ENCODE results near the gene MGMT. TPM values are rescaled to one million over a fixed set of nuclear protein-coding genes. Genes with fewer than 3 reads are reported as not detected.

Gene MGMT
- total RNA-seq, 1 experiment from 2014 or later = 11.5 TPM

GRCh38 chr10:129426606-129427005, 40.4 kb upstream of the MGMT start:
- H3K4me2 ChIP-seq (ENCODE audit: low read length) = no peak overlapping the region
- no peak overlapping the region for H3K9ac ChIP-seq (ENCODE audit: low read length)
- no peaks in the 10 kb centered on the region for H3K4me1 ChIP-seq (ENCODE audit: control insufficient read depth in 1 of 2, insufficient read depth in 2 of 2, low read length in 2 of 2)
- H2AFZ ChIP-seq (ENCODE audit: low read depth, low read length, poor library complexity, severe bottlenecking) = no peak overlapping the region
- ATAC-seq = no peak
- no peak overlapping the region for H3K27ac ChIP-seq (ENCODE audit: low read depth, low read length)
- no peak overlapping the region for H3K4me3 ChIP-seq (replicated peaks in 1 of 2; ENCODE audit: low read depth in 1 of 2, low read length in 2 of 2)
- H4K20me1 ChIP-seq (ENCODE audit: insufficient read depth) = no peaks in the 10 kb centered on the region
- no peak for DNase-seq (ENCODE audit: low read depth, low spot score)
- ChIA-PET RAD21 (ENCODE audit: low non-redundant PET in 1 of 2, low total read pairs in 2 of 2, uncharacterized antibody in 2 of 2, unreplicated experiment in 2 of 2) (no interaction called here), CTCF (no interaction called here), POLR2A (no interaction called here)
- no TSS peak for BruUV-seq (replicated peaks)
- H3K79me2 ChIP-seq (ENCODE audit: insufficient read depth, low read length) = no peaks in the 10 kb centered on the region
- TF ChIP-seq POLR2A (IDR thresholded peaks at IDR 0.05; ENCODE audit: borderline replicate concordance, extremely low read depth, insufficient read depth, insufficient read length) (no peak), CTCF (IDR thresholded peaks at IDR 0.05 in 2 of 3, conservative IDR thresholded peaks at IDR 0.05 in 1 of 3; ENCODE audit: borderline replicate concordance in 1 of 3, insufficient read depth in 1 of 3, low read depth in 2 of 3, low read length in 2 of 3) (no peak), CBX3 (IDR thresholded peaks at IDR 0.05; ENCODE audit: low read depth) (no peak), ELF1 (IDR thresholded peaks at IDR 0.05; ENCODE audit: borderline replicate concordance, low read depth) (no peak)
- no peaks in the 10 kb centered on the region for H3K36me3 ChIP-seq (ENCODE audit: control insufficient read depth in 1 of 2, insufficient read depth in 2 of 2, low read length in 2 of 2)
- no peaks in the 10 kb centered on the region for H3K9me2 ChIP-seq (ENCODE audit: insufficient read depth)
- 0 out of 2 replicates have a peak, but pooled peaks cover 5% of the 10 kb centered on the region for H3K27me3 ChIP-seq (ENCODE audit: insufficient read depth, low read length)
- peaks cover 4 to 5% of the 10 kb centered on the region in 2 experiments; a peak in 2 of 4 replicates for H3K9me3 ChIP-seq (ENCODE audit: control insufficient read depth in 1 of 2, insufficient read depth in 1 of 2, low read depth in 1 of 2, low read length in 2 of 2)
- intact Hi-C loops (cut with micrococcal nuclease) = no loop called here

- Histone ChIP-seq H3K9me2 (ENCODE audit: insufficient read depth) (no peaks in the 10 kb centered on the region), H4K20me1 (ENCODE audit: insufficient read depth) (no peaks in the 10 kb centered on the region), H3K9me3 (ENCODE audit: control insufficient read depth in 1 of 2, insufficient read depth in 1 of 2, low read depth in 1 of 2, low read length in 2 of 2) (peaks cover 8 to 11% of the 10 kb centered on the region in 2 experiments; a peak in 2 of 4 replicates), H3K36me3 (ENCODE audit: control insufficient read depth in 1 of 2, insufficient read depth in 2 of 2, low read length in 2 of 2) (no peaks in the 10 kb centered on the region), H3K9ac (ENCODE audit: low read length) (no peak overlapping the region), H3K4me3 (replicated peaks in 1 of 2; ENCODE audit: low read depth in 1 of 2, low read length in 2 of 2) (no peak overlapping the region), H3K4me2 (ENCODE audit: low read length) (no peak overlapping the region), H3K27me3 (ENCODE audit: insufficient read depth, low read length) (0 out of 2 replicates have a peak, but pooled peaks cover 8% of the 10 kb centered on the region), H3K4me1 (ENCODE audit: control insufficient read depth in 1 of 2, insufficient read depth in 2 of 2, low read length in 2 of 2) (no peaks in the 10 kb centered on the region), H2AFZ (ENCODE audit: low read depth, low read length, poor library complexity, severe bottlenecking) (no peak overlapping the region), H3K79me2 (ENCODE audit: insufficient read depth, low read length) (no peaks in the 10 kb centered on the region), H3K27ac (ENCODE audit: low read depth, low read length) (no peak overlapping the region)
- intact Hi-C loops (cut with micrococcal nuclease) = no loop called here
- POLR2A ChIA-PET = no interaction called here
- DNase-seq (ENCODE audit: low read depth, low spot score) (no peak), ATAC-seq (no peak)
- RAD21 ChIA-PET (ENCODE audit: low non-redundant PET in 1 of 2, low total read pairs in 2 of 2, uncharacterized antibody in 2 of 2, unreplicated experiment in 2 of 2) = no interaction called here
- CTCF ChIA-PET = no interaction called here
- no TSS peak for BruUV-seq (replicated peaks)
- TF ChIP-seq POLR2AphosphoS5 (IDR thresholded peaks at IDR 0.05; ENCODE audit: low read depth, low read length) = no peak
- TF ChIP-seq EZH2 (IDR thresholded peaks at IDR 0.05) = no peak
- no peak for TF ChIP-seq CTCF (IDR thresholded peaks at IDR 0.05 in 2 of 3, conservative IDR thresholded peaks at IDR 0.05 in 1 of 3; ENCODE audit: borderline replicate concordance in 1 of 3, insufficient read depth in 1 of 3, low read depth in 2 of 3, low read length in 2 of 3)
- no peak for TF ChIP-seq JUND (IDR thresholded peaks at IDR 0.05)
- no peak for TF ChIP-seq POLR2A (IDR thresholded peaks at IDR 0.05; ENCODE audit: borderline replicate concordance, extremely low read depth, insufficient read depth, insufficient read length)
- TF ChIP-seq EGR1 (IDR thresholded peaks at IDR 0.05; ENCODE audit: low read depth) = no peak
- no peak for TF ChIP-seq SIN3A (IDR thresholded peaks at IDR 0.05; ENCODE audit: low read depth)
- no peak for TF ChIP-seq ZBTB33 (IDR thresholded peaks at IDR 0.05; ENCODE audit: extremely low read depth, insufficient replicate concordance, low read length)
Measured at GRCh38 chr10:129433266-129433665, 33.8 kb upstream of the MGMT start.
